HepG2 (cell line): ENCODE data around the gene RNASE8. TPM values are rescaled to one million over a fixed set of nuclear protein-coding genes. Genes with fewer than 3 reads are reported as not detected.

Source experiments
- ATAC-seq: fragments of 200-7000 bp; cut with Tn5 transposase; 3 replicates; pipeline ENCODE4 v1.9.1; 2020; ENCODE audit warnings: mild to moderate bottlenecking, moderate library complexity
- BruUV-seq: library from RNA; stranded (reverse); fragments of 400-500 nt; replicated peaks from 2 replicates; lab custom pipeline; 2021; lab: Mats Ljungman, UMichigan
- CTCF ChIA-PET: fragments of 300-600 bp; formaldehyde crosslinking; extraction: SDS; loops from one replicate; lab custom pipeline; 2021; ENCODE audit warnings: low total read pairs, inconsistent platforms, low intra/inter-chr PET ratio; lab: Yijun Ruan, JAX
- POLR2A ChIA-PET: fragments of 350-600 bp; sonication (Branson Sonifier 250); formaldehyde crosslinking; loops from one replicate; lab custom pipeline; 2020; ENCODE audit warnings: antibody characterized with exemption, inconsistent platforms; lab: Yijun Ruan, JAX
- DNase-seq: peaks from one replicate; pipeline ENCODE4 v3.0.0-alpha.2; 2015; ENCODE audit warnings: low spot score
- FAIRE-seq: peaks from 3 replicates; lab custom pipeline; 2011; peaks lifted over from hg19 to GRCh38; lab: Jason Lieb, UNC
- H2AFZ ChIP-seq: one replicate; pipeline ENCODE4 v1.6.1; 2011; ENCODE audit warnings: low read length, inconsistent platforms
- H3K27ac ChIP-seq: fragments of 300-600 bp; 3 replicates; pipeline ENCODE4 v1.8.0; 2011; ENCODE audit warnings: mixed run types, mild to moderate bottlenecking, mixed read lengths, low read length, inconsistent platforms; ENCODE audit not compliant: insufficient read depth; ENCODE audit errors: extremely low read length
- H3K27me3 ChIP-seq, 2 experiments: fragments of 200-600 bp in 1 of 2; 2 replicates in 1 of 2; 3 replicates in 1 of 2; pipeline versions ENCODE4 v1.6.0 to v1.8.0; 2011; ENCODE audit warnings: low read length in 2 of 2, mild to moderate bottlenecking in 2 of 2, moderate library complexity in 2 of 2, inconsistent platforms in 1 of 2; ENCODE audit not compliant: insufficient read depth in 2 of 2, control insufficient read depth in 1 of 2
- H3K36me3 ChIP-seq, 2 experiments: fragments of 200-600 bp in 1 of 2; replicated peaks in 1 of 2; 2 replicates in 1 of 2; 3 replicates in 1 of 2; pipeline versions ENCODE4 v1.5.1 to v1.8.0; 2011; ENCODE audit warnings: low read length in 2 of 2, inconsistent platforms in 1 of 2; ENCODE audit not compliant: insufficient read depth in 2 of 2, control insufficient read depth in 1 of 2
- H3K4me1 ChIP-seq: 2 replicates; pipeline ENCODE4 v1.5.1; 2012; ENCODE audit warnings: low read length, inconsistent platforms; ENCODE audit not compliant: insufficient read depth
- H3K4me2 ChIP-seq: 2 replicates; pipeline ENCODE4 v1.6.0; 2011; ENCODE audit warnings: low read depth, low read length, inconsistent platforms
- H3K4me3 ChIP-seq, 3 experiments: fragments of 200-600 bp in 1 of 3; sonication (generic), shearing (Covaris generic) in 1 of 3; replicated peaks in 1 of 3; 2 replicates each; pipeline ENCODE4 v1.5.1; 2011 to 2016; ENCODE audit warnings: low read length in 3 of 3, inconsistent platforms in 2 of 3, low read depth in 2 of 3, mild to moderate bottlenecking in 2 of 3, control low read depth in 1 of 3, mixed read lengths in 1 of 3; ENCODE audit not compliant: insufficient read depth in 1 of 3
- H3K79me2 ChIP-seq: one replicate; pipeline ENCODE4 v1.6.1; 2011; ENCODE audit warnings: low read length, inconsistent platforms; ENCODE audit not compliant: insufficient read depth
- H3K9ac ChIP-seq: 2 replicates; pipeline ENCODE4 v1.6.0; 2011; ENCODE audit warnings: mild to moderate bottlenecking, low read depth, low read length, inconsistent platforms; ENCODE audit not compliant: insufficient read depth
- H3K9me3 ChIP-seq: 2 replicates; pipeline ENCODE4 v1.5.1; 2012; ENCODE audit warnings: mild to moderate bottlenecking, low read length
- H4K20me1 ChIP-seq: 2 replicates; pipeline ENCODE4 v1.6.0; 2011; ENCODE audit warnings: inconsistent platforms, mild to moderate bottlenecking, low read length, moderate library complexity; ENCODE audit not compliant: insufficient read depth
- ATF7-NPFF ChIP-seq: sonication (generic); formaldehyde crosslinking; IDR thresholded peaks from 2 replicates; pipeline ENCODE4 v1.8.1; 2023; ENCODE audit warnings: mild to moderate bottlenecking, low read depth, missing genetic modification reagents, moderate library complexity
- CHD4 ChIP-seq: fragments of 200-600 bp; sonication (generic); IDR thresholded peaks from 2 replicates; pipeline ENCODE4 v1.7.0; 2017; ENCODE audit warnings: mild to moderate bottlenecking, low read length, borderline replicate concordance
- E2F5 ChIP-seq: sonication (generic); formaldehyde crosslinking; conservative IDR thresholded peaks from 2 replicates; pipeline ENCODE4 v1.4.0; 2020; ENCODE audit warnings: missing genetic modification reagents
- HDAC2 ChIP-seq: sonication (generic); formaldehyde crosslinking; IDR thresholded peaks from 2 replicates; pipeline ENCODE4 v1.4.0; 2020; ENCODE audit warnings: missing genetic modification reagents
- PRPF4 ChIP-seq: fragments of 200-400 bp; formaldehyde crosslinking; IDR thresholded peaks from 2 replicates; pipeline ENCODE4 v1.6.1; 2016; ENCODE audit warnings: low read length, low read depth; ENCODE audit not compliant: poor library complexity, severe bottlenecking
- SMAD3 ChIP-seq: sonication (generic); formaldehyde crosslinking; IDR thresholded peaks from 2 replicates; pipeline ENCODE4 v1.4.0; 2020; ENCODE audit warnings: missing genetic modification reagents
- ZNF331 ChIP-seq: sonication (generic); formaldehyde crosslinking; IDR thresholded peaks from 2 replicates; pipeline ENCODE4 v1.4.0; 2020; ENCODE audit warnings: missing genetic modification reagents
- ZNF616 ChIP-seq: sonication (generic); formaldehyde crosslinking; IDR thresholded peaks from 2 replicates; pipeline ENCODE4 v1.5.0; 2020; ENCODE audit warnings: low read depth, mild to moderate bottlenecking, missing genetic modification reagents
- WGBS: methylation state at CpG from one replicate; pipeline ENCODE4 v1.1.6; 2017; ENCODE audit warnings: low lambda C conversion rate; 5-methylcytosine and 5-hydroxymethylcytosine counted together
- in situ Hi-C: cut with HindIII; loops from 2 replicates; pipeline ENCODE4 v1.10.0; 2017; ENCODE audit warnings: low pct_unique_long_range_greater_than_20kb; ENCODE audit not compliant: extremely low pct_ligation_motif_present
- intact Hi-C: fragments of 100-400 bp; cut with micrococcal nuclease; formaldehyde crosslinking; loops from one replicate; pipeline ENCODE4 v1.10.0; 2022; ENCODE audit not compliant: unreplicated experiment
- polyA plus RNA-seq, 8 experiments: library from polyadenylated mRNA; depleted of rRNA in 3 of 8; stranded (reverse) in 7 of 8; unstranded in 1 of 8; fragments of >200 nt; fragmentation: Illumina TruSeq in 4 of 8; extraction: Trizol in 4 of 8; gene quantifications; 2 replicates each; pipeline versions ENCODE4 v1.2.1 to v1.2.3, GENCODE V29; 2011 to 2016; ENCODE audit warnings: low read depth in 4 of 8, missing spikeins in 1 of 8, mixed read lengths in 1 of 8; ENCODE audit not compliant: insufficient read depth in 1 of 8
- total RNA-seq, 5 experiments: library from RNA; depleted of rRNA; stranded (reverse); fragments of >200 nt; fragmentation: Illumina TruSeq; extraction: Trizol; gene quantifications; 2 replicates each; pipeline ENCODE4 v1.2.3, GENCODE V29; 2016; ENCODE audit warnings: low read depth in 1 of 5

RNASE8 gene
- total and polyA plus RNA-seq, 2 of the 13 experiments (the other 11 are each of a cell fraction or from before 2014, with no cell fraction given), result not detected

GRCh38 chr14:21050597-21050996, 7.0 kb upstream of the RNASE8 start:
- Histone ChIP-seq H3K4me2 (no peak overlapping the region), H4K20me1 (no peaks in the 10 kb centered on the region), H3K9me3 (no peaks in the 10 kb centered on the region), H3K4me1 (peaks cover 84% of the 10 kb centered on the region), H3K27me3 (no peaks in the 10 kb centered on the region), H3K36me3 (no peaks in the 10 kb centered on the region), H3K79me2 (no peaks in the 10 kb centered on the region), H3K4me3 (no peak overlapping the region), H3K9ac (no peak overlapping the region), H2AFZ (no peak overlapping the region), H3K27ac (no peak overlapping the region)
- intact Hi-C loops, result no loop called here
- TF ChIP-seq ZNF331 (no peak), PRPF4 (no peak), HDAC2 (CRISPR knock-in tag) (no peak), E2F5 (CRISPR knock-in tag) (no peak), SMAD3 (CRISPR knock-in tag) (no peak), ZNF616 (no peak), CHD4 (no peak), ATF7-NPFF (CRISPR knock-in tag) (no peak)
- no peak for FAIRE-seq
- in situ Hi-C loops, result no loop called here
- BruUV-seq, result no TSS peak
- POLR2A ChIA-PET, result interaction anchor here (1.0 to 4.9 kb wide), 2 partner anchors 11 to 18 kb away, joined by 4 to 26 read pairs; no protein-coding TSS in a partner anchor
- no peak for ATAC-seq
- no peak for DNase-seq
- WGBS, result 94% methylated on average over 3 of the region's 3 CpGs
- CTCF ChIA-PET, result no interaction called here
